Activated CD8-positive, alpha-beta T cell treated with anti-CD3 and anti-CD28 coated beads for 36 hours (primary cell): ENCODE results near the gene SIGLEC5. TPM values are rescaled to one million over a fixed set of nuclear protein-coding genes. Genes with fewer than 3 reads are reported as not detected.
A peak's percentile ranks its signal among the peaks of the same experiment; 100 is the strongest.

Experiments used
- ATAC-seq: fragments of 200-7000 bp; cut with Tn5 transposase; one replicate; pipeline ENCODE4 v1.10.0; 2021; ENCODE audit warnings: mild to moderate bottlenecking, moderate library complexity
- CTCF ChIA-PET: fragments of 350-600 bp; sonication (Branson Sonifier 250); formaldehyde crosslinking; loops from one replicate; lab custom pipeline; 2021; ENCODE audit warnings: antibody characterized with exemption; lab: Charles Lee
- POLR2A ChIA-PET: fragments of 350-600 bp; sonication (Branson Sonifier 250); formaldehyde crosslinking; loops from one replicate; lab custom pipeline; 2021; ENCODE audit warnings: antibody characterized with exemption; lab: Charles Lee
- DNase-seq: peaks from one replicate; pipeline ENCODE4 v3.0.0-alpha.2; 2020
- H3K27ac Mint-ChIP-seq: one replicate; pipeline ENCODE4 v1.8.0; 2021; ENCODE audit warnings: mild to moderate bottlenecking, mixed read lengths
- H3K27me3 Mint-ChIP-seq: one replicate; pipeline ENCODE4 v1.8.0; 2021; ENCODE audit warnings: mixed read lengths
- H3K36me3 Mint-ChIP-seq: one replicate; pipeline ENCODE4 v1.8.0; 2021; ENCODE audit warnings: low read depth, mixed read lengths
- H3K4me1 Mint-ChIP-seq: one replicate; pipeline ENCODE4 v1.8.0; 2021; ENCODE audit warnings: low read depth, mixed read lengths
- H3K4me3 Mint-ChIP-seq: one replicate; pipeline ENCODE4 v1.8.0; 2021; ENCODE audit warnings: mild to moderate bottlenecking, moderate library complexity, mixed read lengths
- H3K9me3 Mint-ChIP-seq: one replicate; pipeline ENCODE4 v1.8.0; 2021; ENCODE audit warnings: mixed read lengths
- CTCF ChIP-seq: fragments of 200-600 bp; IDR thresholded peaks from one replicate; pipeline ENCODE4 v1.8.0; 2022; ENCODE audit warnings: antibody characterized with exemption, mild to moderate bottlenecking
- intact Hi-C: fragments of 100-400 bp; cut with micrococcal nuclease; formaldehyde crosslinking; loops from one replicate; pipeline ENCODE4 v1.10.0; 2022
- total RNA-seq, 2 experiments: library from RNA; stranded (reverse); gene quantifications; one replicate each; pipeline ENCODE4 v1.2.3, GENCODE V29; 2021

Gene SIGLEC5
- total RNA-seq, 2 experiments from 2014 or later, result not detected

DNA sequence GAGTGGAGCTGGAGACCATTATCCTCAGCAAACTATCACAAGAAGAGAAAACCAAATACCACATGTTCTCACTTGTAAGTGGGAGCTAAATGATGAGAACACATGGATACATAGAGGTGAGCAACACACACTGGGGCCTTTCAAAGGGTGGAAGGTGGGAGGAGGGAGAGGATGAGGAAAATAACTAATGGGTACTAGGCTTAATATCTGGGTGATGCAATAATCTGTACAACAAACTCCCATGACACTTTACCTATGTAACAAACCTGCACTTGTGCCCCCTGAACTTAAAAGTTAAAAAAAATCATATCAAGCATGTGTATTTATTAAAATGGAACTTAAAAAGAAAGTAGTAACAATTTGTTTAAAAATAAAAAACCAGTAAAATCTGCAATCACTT is 11.4 kb upstream of the SIGLEC5 start:
- Mint-ChIP-seq H3K27me3 (peaks cover 37% of the 10 kb centered on the region), H3K36me3 (no peaks in the 10 kb centered on the region), H3K27ac (no peak overlapping the region), H3K4me3 (no peak overlapping the region), H3K9me3 (peaks cover 3% of the 10 kb centered on the region), H3K4me1 (no peaks in the 10 kb centered on the region)
- no peak for TF ChIP-seq CTCF
- ATAC-seq (no peak), DNase-seq (no peak)
- ChIA-PET POLR2A (interaction anchor here (0.6 kb wide), 1 partner anchor 207 kb away, joined by 4 read pairs; no protein-coding TSS in a partner anchor), CTCF (interaction anchor here (1.2 kb wide), 1 partner anchor 20 kb away, joined by 3 read pairs; no protein-coding TSS in a partner anchor)
- intact Hi-C loops, result no loop called here

GRCh38 chr19:51640386-51640785 is 10.2 kb upstream of the SIGLEC5 start:
- no peak overlapping the region for H3K4me3 Mint-ChIP-seq
- CTCF ChIA-PET, result interaction anchor here (0.8 to 1.3 kb wide), 8 partner anchors 14 to 201 kb away, joined by 3 to 4 read pairs (median 3); no protein-coding TSS in a partner anchor
- H3K27ac Mint-ChIP-seq, result no peak overlapping the region
- H3K4me1 Mint-ChIP-seq, result no peaks in the 10 kb centered on the region
- H3K9me3 Mint-ChIP-seq, result peaks cover 3% of the 10 kb centered on the region
- H3K36me3 Mint-ChIP-seq, result no peaks in the 10 kb centered on the region
- DNase-seq, result no peak
- peaks cover 37% of the 10 kb centered on the region for H3K27me3 Mint-ChIP-seq
- ATAC-seq, result no peak
- POLR2A ChIA-PET, result no interaction called here
- intact Hi-C loops, result no loop called here
- no peak for TF ChIP-seq CTCF

GRCh38 chr19:51639916-51640315 is 9.7 kb upstream of the SIGLEC5 start:
- peaks cover 37% of the 10 kb centered on the region for H3K27me3 Mint-ChIP-seq
- H3K4me3 Mint-ChIP-seq, result no peak overlapping the region
- intact Hi-C loops, result no loop called here
- DNase-seq, result no peak
- H3K36me3 Mint-ChIP-seq, result no peaks in the 10 kb centered on the region
- ATAC-seq, result no peak
- ChIA-PET CTCF (interaction anchor here (0.8 to 1.3 kb wide), 7 partner anchors 14 to 200 kb away, joined by 3 to 5 read pairs (median 4); no protein-coding TSS in a partner anchor), POLR2A (no interaction called here)
- peaks cover 3% of the 10 kb centered on the region for H3K9me3 Mint-ChIP-seq
- no peak for TF ChIP-seq CTCF
- no peak overlapping the region for H3K27ac Mint-ChIP-seq
- H3K4me1 Mint-ChIP-seq, result no peaks in the 10 kb centered on the region

- Mint-ChIP-seq H3K27me3 (peaks cover 26% of the 10 kb centered on the region), H3K9me3 (peaks cover 3% of the 10 kb centered on the region), H3K4me1 (no peaks in the 10 kb centered on the region), H3K36me3 (no peaks in the 10 kb centered on the region), H3K27ac (no peak overlapping the region), H3K4me3 (no peak overlapping the region)
- ATAC-seq (no peak), DNase-seq (no peak)
- ChIA-PET POLR2A (interaction anchor here (1.5 kb wide), 1 partner anchor 20 kb away, joined by 3 read pairs; no protein-coding TSS in a partner anchor), CTCF (interaction anchor here (0.6 to 2.3 kb wide), 15 partner anchors 18 to 389 kb away, joined by 3 to 16 read pairs (median 4); no protein-coding TSS in a partner anchor)
- intact Hi-C loops, result no loop called here
- TF ChIP-seq CTCF, result peak; percentile 65
Measured at GRCh38 chr19:51637362-51637978, 7.3 kb upstream of the SIGLEC5 start.

DNA sequence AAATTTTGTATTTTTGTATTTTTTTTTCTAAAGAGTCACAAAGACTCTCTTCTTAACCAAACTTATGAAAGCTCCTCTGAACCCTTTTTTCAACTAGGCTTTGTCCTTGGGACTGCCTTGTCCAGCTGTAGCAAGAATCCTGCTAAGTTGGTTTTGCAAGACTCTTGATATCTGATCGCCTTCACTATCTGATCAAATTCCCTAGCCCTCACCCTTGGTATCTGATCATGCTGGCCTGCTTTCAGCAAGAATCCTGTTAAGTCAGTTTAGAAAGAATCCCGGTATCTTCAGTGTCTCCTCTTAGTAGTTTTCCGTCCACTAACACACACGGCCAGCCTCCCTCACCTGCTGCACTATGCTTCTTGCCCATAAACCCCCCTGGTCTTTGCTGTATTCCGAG is 1.9 kb upstream of the SIGLEC5 start:
- no peak overlapping the region for H3K27ac Mint-ChIP-seq
- no peaks in the 10 kb centered on the region for H3K4me1 Mint-ChIP-seq
- H3K36me3 Mint-ChIP-seq, result no peaks in the 10 kb centered on the region
- peaks cover 13% of the 10 kb centered on the region for H3K27me3 Mint-ChIP-seq
- peaks cover 3% of the 10 kb centered on the region for H3K9me3 Mint-ChIP-seq
- intact Hi-C loops, result no loop called here
- DNase-seq (no peak), ATAC-seq (no peak)
- no peak for TF ChIP-seq CTCF
- POLR2A ChIA-PET, result no interaction called here
- H3K4me3 Mint-ChIP-seq, result no peak overlapping the region
- CTCF ChIA-PET, result interaction anchor here (1.1 kb wide), 1 partner anchor 22 kb away, joined by 3 read pairs; no protein-coding TSS in a partner anchor
